ENCODE measurements around the gene HIPK2. TPM values are rescaled to one million over a fixed set of nuclear protein-coding genes. Genes with fewer than 3 reads are reported as not detected.

The HIPK2 gene
- total and polyA plus RNA-seq, 7 donors: 2.4 to 15.7 (median 7.9) TPM

DNA sequence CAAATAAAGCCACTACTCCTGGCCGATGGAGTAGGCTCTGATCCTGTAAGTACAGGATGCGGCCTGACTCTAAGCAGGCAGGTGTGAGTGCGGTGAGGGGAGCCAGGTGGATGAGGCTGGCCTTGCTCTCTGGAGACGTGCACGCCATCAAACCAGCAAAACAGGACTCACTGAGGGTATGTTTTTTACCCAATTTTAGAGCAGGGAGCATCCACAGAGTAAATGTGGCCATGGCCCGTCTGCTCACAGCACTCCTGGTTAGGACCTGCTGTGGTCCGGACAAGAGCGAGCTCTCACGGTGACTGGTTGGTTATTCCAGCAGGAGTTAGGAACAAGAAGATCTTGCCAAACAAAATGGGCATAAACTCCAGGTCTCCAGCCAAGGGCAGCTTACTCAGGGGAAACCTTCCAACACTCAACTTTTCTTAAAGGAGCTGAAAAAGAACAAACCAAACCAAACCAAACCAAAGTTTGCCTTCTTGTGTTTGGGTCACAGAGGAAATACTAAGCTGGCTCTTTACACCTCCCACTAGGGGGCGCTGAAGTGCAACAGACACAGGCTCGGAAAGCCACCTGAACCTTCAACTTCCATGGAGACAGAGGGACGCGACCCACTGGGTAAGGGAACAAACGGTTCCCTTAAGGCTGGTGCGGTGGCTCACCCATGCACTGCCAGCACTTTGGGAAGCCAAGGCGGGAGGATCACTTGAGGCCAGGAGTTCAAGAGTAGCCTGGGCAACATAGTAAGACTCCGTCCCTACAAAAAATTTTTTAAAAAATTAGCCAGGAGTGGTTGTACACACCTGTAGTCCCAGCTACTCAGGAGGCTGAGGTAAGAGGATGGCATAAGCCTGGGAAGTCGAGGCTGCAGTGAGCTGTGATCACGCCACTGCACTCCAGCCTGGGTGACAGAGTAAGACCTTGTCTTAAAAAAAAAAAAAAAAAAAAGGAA is 131.9 kb downstream of the HIPK2 start:
- no peak overlapping the region for H3K27ac ChIP-seq
- H3K4me1 ChIP-seq: peaks cover 0 to 5% (median 0%) of the 10 kb centered on the region in 4 donors
- TF ChIP-seq POLR2AphosphoS5 (IDR thresholded peaks at IDR 0.05) (no peak), CTCF (IDR thresholded peaks at IDR 0.05) (peak; percentile 67 to 89 (median 80)), EP300 (IDR thresholded peaks at IDR 0.05) (no peak), POLR2A (IDR thresholded peaks at IDR 0.05) (no peak)
- H3K27me3 ChIP-seq: no peaks in the 10 kb centered on the region
- no peaks in the 10 kb centered on the region for H3K36me3 ChIP-seq
- intact Hi-C loops (cut with DNase I): loop anchor here (1.0 to 5.0 kb wide), 2 partner anchors 131 to 356 kb away; partner anchors contain the start of gene HIPK2
- no peak overlapping the region for H3K4me3 ChIP-seq
- WGBS, 2 donors: 58 to 61% methylated on average over 19 of the region's 19 CpGs
- no peaks in the 10 kb centered on the region for H3K9me3 ChIP-seq
- DNase-seq: peak; percentile 86

- Histone ChIP-seq H3K9me3 (no peaks in the 10 kb centered on the region), H3K36me3 (no peaks in the 10 kb centered on the region), H3K4me3 (no peak overlapping the region), H3K27me3 (no peaks in the 10 kb centered on the region), H3K4me1 (peaks cover 0 to 5% (median 0%) of the 10 kb centered on the region in 4 donors), H3K27ac (no peak overlapping the region)
- no peak for DNase-seq
- WGBS, 2 donors: 81 to 90% methylated on average over 6 of the region's 6 CpGs
- intact Hi-C loops (cut with DNase I): no loop called here
- no peak for TF ChIP-seq EP300 (IDR thresholded peaks at IDR 0.05)
- no peak for TF ChIP-seq CTCF (IDR thresholded peaks at IDR 0.05)
- TF ChIP-seq POLR2A (IDR thresholded peaks at IDR 0.05): no peak
- no peak for TF ChIP-seq POLR2AphosphoS5 (IDR thresholded peaks at IDR 0.05)
Measured at GRCh38 chr7:139643951-139644585, 133.7 kb downstream of the HIPK2 start.

DNA sequence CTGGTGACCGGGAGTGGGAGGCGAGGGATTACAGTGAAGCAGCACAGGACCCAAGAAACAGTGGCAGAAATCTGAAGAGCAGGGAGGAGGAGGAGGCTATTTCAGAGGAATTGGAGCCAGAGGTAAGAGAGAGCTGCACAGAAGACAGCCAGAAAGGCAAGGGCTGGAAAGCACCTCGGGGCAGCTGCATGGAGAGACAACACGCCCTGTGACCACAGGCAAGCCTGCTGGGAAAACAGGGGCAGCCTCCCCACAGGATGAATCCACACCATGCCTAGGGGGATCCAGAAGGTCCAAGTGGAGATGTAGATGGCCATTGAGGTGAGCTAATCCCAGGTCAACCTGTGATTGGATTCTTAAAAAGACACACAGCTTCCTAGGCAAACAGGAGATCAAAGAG is 135.5 kb downstream of the HIPK2 start:
- Histone ChIP-seq H3K4me1 (peaks cover 0 to 5% (median 0%) of the 10 kb centered on the region in 4 donors), H3K4me3 (no peak overlapping the region), H3K27me3 (no peaks in the 10 kb centered on the region), H3K27ac (no peak overlapping the region), H3K36me3 (no peaks in the 10 kb centered on the region), H3K9me3 (no peaks in the 10 kb centered on the region)
- intact Hi-C loops (cut with DNase I): no loop called here
- TF ChIP-seq POLR2A (IDR thresholded peaks at IDR 0.05): no peak
- TF ChIP-seq CTCF (IDR thresholded peaks at IDR 0.05): no peak
- TF ChIP-seq POLR2AphosphoS5 (IDR thresholded peaks at IDR 0.05): no peak
- no peak for TF ChIP-seq EP300 (IDR thresholded peaks at IDR 0.05)
- no peak for DNase-seq
- 64 to 90% methylated on average over 4 of the region's 4 CpGs for WGBS, 2 donors

DNA sequence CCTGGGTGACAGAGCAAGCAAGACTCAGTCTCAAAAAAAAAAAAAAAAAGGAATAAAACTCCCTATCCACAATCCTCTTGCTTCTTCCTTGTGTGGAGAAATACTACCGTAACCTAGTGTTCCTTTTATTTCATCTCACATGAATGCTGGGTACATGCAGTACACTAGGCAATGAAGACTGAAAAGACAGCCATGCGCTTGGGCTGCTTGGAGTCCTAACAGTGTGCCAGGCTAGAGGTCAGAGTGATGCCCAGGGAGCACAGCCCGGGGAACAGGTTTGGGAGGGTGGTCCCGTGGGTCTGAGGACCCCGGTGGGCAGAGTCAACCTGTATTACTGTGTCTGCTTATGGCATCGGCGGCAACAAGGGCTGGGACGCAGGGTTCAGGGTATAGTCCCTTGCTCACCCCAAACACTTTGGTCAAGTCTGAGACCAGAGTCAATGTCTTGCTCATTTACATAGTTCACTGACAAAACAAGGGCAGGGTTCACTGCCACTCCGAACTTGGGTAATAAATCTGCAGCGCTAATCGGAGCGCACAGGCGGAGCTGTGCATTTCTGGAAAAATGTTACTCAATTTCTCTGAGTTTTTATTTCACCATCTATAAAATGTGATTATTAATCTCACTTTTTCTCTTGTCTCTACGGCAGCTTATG is 136.3 kb downstream of the HIPK2 start:
- Histone ChIP-seq H3K4me3 (no peak overlapping the region), H3K27ac (no peak overlapping the region), H3K27me3 (no peaks in the 10 kb centered on the region), H3K36me3 (no peaks in the 10 kb centered on the region), H3K9me3 (no peaks in the 10 kb centered on the region), H3K4me1 (peaks cover 0 to 5% (median 0%) of the 10 kb centered on the region in 4 donors)
- intact Hi-C loops (cut with DNase I): no loop called here
- no peak for TF ChIP-seq CTCF (IDR thresholded peaks at IDR 0.05)
- no peak for TF ChIP-seq EP300 (IDR thresholded peaks at IDR 0.05)
- TF ChIP-seq POLR2AphosphoS5 (IDR thresholded peaks at IDR 0.05): no peak
- TF ChIP-seq POLR2A (IDR thresholded peaks at IDR 0.05): no peak
- WGBS, 2 donors: 52 to 88% methylated on average over 14 of the region's 14 CpGs
- no peak for DNase-seq
